Prostate gland (tissue), 2 donors: ENCODE measurements around the gene LHCGR.

ENCODE experiments used
- POLR2AphosphoS5 ChIP-seq: sonication (generic); formaldehyde crosslinking; IDR thresholded peaks from one replicate; pipeline ENCODE4 v1.6.1; 2017; ENCODE audit warnings: antibody characterized with exemption
- TF ChIP-seq, protein P1 (sequence below), 4 experiments: fragments of 200-600 bp in 2 of 4; fragments of 450-650 bp in 2 of 4; sonication (generic) in 2 of 4; IDR thresholded peaks; 1 replicate in 3 of 4; 2 replicates in 1 of 4; pipeline ENCODE4 v1.5.1; 2016 to 2019; ENCODE audit warnings: antibody characterized with exemption in 4 of 4, mild to moderate bottlenecking in 2 of 4, moderate library complexity in 2 of 4

- TF ChIP-seq, protein P1, sequence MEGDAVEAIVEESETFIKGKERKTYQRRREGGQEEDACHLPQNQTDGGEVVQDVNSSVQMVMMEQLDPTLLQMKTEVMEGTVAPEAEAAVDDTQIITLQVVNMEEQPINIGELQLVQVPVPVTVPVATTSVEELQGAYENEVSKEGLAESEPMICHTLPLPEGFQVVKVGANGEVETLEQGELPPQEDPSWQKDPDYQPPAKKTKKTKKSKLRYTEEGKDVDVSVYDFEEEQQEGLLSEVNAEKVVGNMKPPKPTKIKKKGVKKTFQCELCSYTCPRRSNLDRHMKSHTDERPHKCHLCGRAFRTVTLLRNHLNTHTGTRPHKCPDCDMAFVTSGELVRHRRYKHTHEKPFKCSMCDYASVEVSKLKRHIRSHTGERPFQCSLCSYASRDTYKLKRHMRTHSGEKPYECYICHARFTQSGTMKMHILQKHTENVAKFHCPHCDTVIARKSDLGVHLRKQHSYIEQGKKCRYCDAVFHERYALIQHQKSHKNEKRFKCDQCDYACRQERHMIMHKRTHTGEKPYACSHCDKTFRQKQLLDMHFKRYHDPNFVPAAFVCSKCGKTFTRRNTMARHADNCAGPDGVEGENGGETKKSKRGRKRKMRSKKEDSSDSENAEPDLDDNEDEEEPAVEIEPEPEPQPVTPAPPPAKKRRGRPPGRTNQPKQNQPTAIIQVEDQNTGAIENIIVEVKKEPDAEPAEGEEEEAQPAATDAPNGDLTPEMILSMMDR (IDR thresholded peaks at IDR 0.05): no peak
- TF ChIP-seq POLR2AphosphoS5: no peak
Measured at GRCh38 chr2:48695991-48696390, 59.5 kb downstream of the LHCGR start.
